NCI-H2029 treated with DMSO at 0.1 percent for 48 hours (cell line): ENCODE results near the gene SCAMP4.

ENCODE experiments used
- DNase-seq: peaks from one replicate; lab custom pipeline; 2025; lab: John Stamatoyannopoulos, UW

The SCAMP4 gene

GRCh38 chr19:1957562-1958248 is 52.5 kb downstream of the SCAMP4 start:
- no peak for DNase-seq

- no peak for DNase-seq
Measured at GRCh38 chr19:1959928-1960589, 54.9 kb downstream of the SCAMP4 start.

GRCh38 chr19:1961000-1961883 is 56.0 kb downstream of the SCAMP4 start:
- DNase-seq, result no peak

GRCh38 chr19:1962674-1963073 is 57.5 kb downstream of the SCAMP4 start:
- DNase-seq, result no peak

- no peak for DNase-seq
Measured at GRCh38 chr19:1967087-1967608, 61.9 kb downstream of the SCAMP4 start.

GRCh38 chr19:1968279-1969175 is 63.3 kb downstream of the SCAMP4 start:
- no peak for DNase-seq

- no peak for DNase-seq
Measured at GRCh38 chr19:1969176-1970002, 64.2 kb downstream of the SCAMP4 start.

- no peak for DNase-seq
Measured at GRCh38 chr19:1970003-1970805, 65.0 kb downstream of the SCAMP4 start.

- no peak for DNase-seq
Measured at GRCh38 chr19:1970806-1971502, 65.8 kb downstream of the SCAMP4 start.

- no peak for DNase-seq
Measured at GRCh38 chr19:1974381-1975161, 69.4 kb downstream of the SCAMP4 start.

- DNase-seq, result no peak
Measured at GRCh38 chr19:1975162-1975480, 69.9 kb downstream of the SCAMP4 start.
